HPDE6-E6E7 (cell line): ENCODE results near the gene RIN1.
"Not testable (repeated sequence)": the region's sequence is repeated elsewhere in the genome, so short reads cannot be mapped to it uniquely, and the experiment has no call there.

Experiments used
- DNase-seq: peaks from one replicate; pipeline ENCODE4 v3.0.0; 2011; ENCODE audit warnings: missing footprints; ENCODE audit errors: extremely low spot score

The RIN1 gene

GRCh38 chr11:66336234-66337102 is at the start of gene RIN1:
Gene RIN1 (minus strand): TSS chr11:66336434. CDS start chr11:66336402, 32 bp downstream.
- peak; percentile 91 for DNase-seq

GRCh38 chr11:66384316-66384715 is 48.1 kb upstream of the RIN1 start:
- not testable (repeated sequence) for DNase-seq

- not testable (repeated sequence) for DNase-seq
These were observed 44.0 kb upstream of the RIN1 start for GRCh38 chr11:66380264-66380663.

- DNase-seq = not testable (repeated sequence)
These were observed 37.6 kb upstream of the RIN1 start for GRCh38 chr11:66373690-66374287.

- no peak for DNase-seq
These were observed 37.0 kb upstream of the RIN1 start for GRCh38 chr11:66373265-66373664.

- no peak for DNase-seq
These were observed 35.6 kb upstream of the RIN1 start, which contains the start of gene SLC29A2 for GRCh38 chr11:66371627-66372415. Gene SLC29A2 (minus strand): TSS chr11:66371760. CDS start chr11:66371591, 169 bp downstream.

GRCh38 chr11:66369073-66369894 is 33.0 kb upstream of the RIN1 start:
- no peak for DNase-seq

- no peak for DNase-seq
These were observed 32.2 kb upstream of the RIN1 start for GRCh38 chr11:66368484-66368883.

GRCh38 chr11:66367561-66368312 is 31.5 kb upstream of the RIN1 start:
- DNase-seq = no peak

- no peak for DNase-seq
These were observed 30.7 kb upstream of the RIN1 start for GRCh38 chr11:66366844-66367477.

- DNase-seq = no peak
These were observed 29.7 kb upstream of the RIN1 start for GRCh38 chr11:66365711-66366619.

GRCh38 chr11:66365166-66365565 is 28.9 kb upstream of the RIN1 start:
- no peak for DNase-seq

GRCh38 chr11:66363805-66364535 is 27.7 kb upstream of the RIN1 start:
- DNase-seq = no peak

GRCh38 chr11:66363187-66363601 is 27.0 kb upstream of the RIN1 start:
- no peak for DNase-seq

GRCh38 chr11:66362481-66363147 is 26.4 kb upstream of the RIN1 start:
- no peak for DNase-seq

- DNase-seq = no peak
These were observed 25.3 kb upstream of the RIN1 start for GRCh38 chr11:66361502-66361941.

GRCh38 chr11:66360406-66361073 is 24.3 kb upstream of the RIN1 start:
- no peak for DNase-seq
